Glomerular endothelial cell (primary cell): ENCODE results near the gene MAPKAPK5. TPM values are rescaled to one million over a fixed set of nuclear protein-coding genes. Genes with fewer than 3 reads are reported as not detected.
"Not testable (repeated sequence)": the region's sequence is repeated elsewhere in the genome, so short reads cannot be mapped to it uniquely, and the experiment has no call there.

Experiments used
- DNase-seq: peaks from one replicate; pipeline ENCODE4 v3.0.0-alpha.2; 2011; ENCODE audit warnings: low read depth, low spot score; ENCODE audit errors: extremely low read depth
- total RNA-seq: library from RNA; depleted of rRNA; stranded (reverse); fragments of >200 nt; gene quantifications from 2 replicates; pipeline ENCODE4 v1.2.3, GENCODE V29; 2015

Gene MAPKAPK5, protein sequence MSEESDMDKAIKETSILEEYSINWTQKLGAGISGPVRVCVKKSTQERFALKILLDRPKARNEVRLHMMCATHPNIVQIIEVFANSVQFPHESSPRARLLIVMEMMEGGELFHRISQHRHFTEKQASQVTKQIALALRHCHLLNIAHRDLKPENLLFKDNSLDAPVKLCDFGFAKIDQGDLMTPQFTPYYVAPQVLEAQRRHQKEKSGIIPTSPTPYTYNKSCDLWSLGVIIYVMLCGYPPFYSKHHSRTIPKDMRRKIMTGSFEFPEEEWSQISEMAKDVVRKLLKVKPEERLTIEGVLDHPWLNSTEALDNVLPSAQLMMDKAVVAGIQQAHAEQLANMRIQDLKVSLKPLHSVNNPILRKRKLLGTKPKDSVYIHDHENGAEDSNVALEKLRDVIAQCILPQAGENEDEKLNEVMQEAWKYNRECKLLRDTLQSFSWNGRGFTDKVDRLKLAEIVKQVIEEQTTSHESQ
- total RNA-seq: 32.7 and 40.4 TPM in 2 replicates

DNA sequence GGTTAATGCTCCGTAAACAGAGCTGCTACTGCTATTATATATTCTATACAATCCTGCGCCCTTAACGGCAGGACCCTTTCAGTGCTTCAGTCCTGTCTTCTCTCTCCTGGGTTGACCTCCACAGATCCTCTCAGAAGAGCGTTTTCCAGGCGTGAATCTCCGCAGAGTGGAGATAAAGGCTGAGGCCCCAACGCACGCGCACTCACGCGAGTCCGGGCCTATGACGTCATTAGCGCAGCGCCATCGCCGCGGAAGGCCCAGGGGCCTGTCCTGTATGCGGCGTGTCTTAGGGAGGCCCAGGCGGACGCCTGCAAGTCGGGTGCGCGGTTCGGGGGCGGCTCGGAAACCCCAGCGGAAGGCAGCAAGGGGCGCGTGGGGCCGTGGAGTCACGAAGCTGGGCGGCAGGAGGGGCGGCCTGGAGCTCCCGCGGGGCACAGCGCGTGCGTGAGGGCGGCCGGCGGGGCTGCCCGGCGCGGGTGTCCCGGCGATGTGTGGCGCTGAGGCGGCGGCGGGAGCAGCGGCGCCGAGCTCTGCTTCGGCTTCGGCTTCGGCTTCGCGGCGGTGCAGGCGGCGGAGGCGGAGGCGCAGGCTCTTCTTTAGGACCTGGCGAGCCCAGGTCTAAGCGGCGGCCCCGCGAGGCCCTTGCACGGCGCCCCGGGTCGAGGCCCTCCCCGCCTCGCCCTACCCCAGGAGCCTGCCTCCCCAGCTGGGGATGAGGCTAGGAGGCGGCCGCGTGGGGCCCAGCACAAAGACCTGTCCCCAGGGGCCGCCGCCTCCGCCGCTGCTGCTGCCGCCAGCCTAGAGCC lies at the start of gene MAPKAPK5:
TSS of gene MAPKAPK5 (plus strand) at position 479 of the 806 bp plus-strand sequence. CDS start 506 bp downstream, outside the sequence.
- peak; percentile 70 for DNase-seq

DNA sequence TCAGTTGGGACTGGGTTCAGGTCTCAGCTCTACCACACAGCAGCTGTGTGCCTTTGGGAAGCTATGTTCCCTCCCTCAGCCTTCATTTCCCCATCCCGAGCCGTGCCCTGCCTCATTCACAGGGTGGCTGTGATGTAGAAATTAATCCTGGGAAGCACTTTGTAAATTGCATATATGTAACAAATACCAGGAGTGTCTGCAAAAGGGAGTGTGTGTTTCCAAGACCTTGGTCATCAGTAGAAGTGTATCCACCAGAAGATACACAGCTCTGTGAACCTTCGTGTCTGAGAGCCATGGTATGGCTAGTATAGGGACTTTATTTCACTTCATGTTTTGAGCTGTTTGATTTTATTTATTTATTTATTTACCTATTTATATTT lies 49.2 kb upstream of the MAPKAPK5 start:
- DNase-seq: no peak

DNA sequence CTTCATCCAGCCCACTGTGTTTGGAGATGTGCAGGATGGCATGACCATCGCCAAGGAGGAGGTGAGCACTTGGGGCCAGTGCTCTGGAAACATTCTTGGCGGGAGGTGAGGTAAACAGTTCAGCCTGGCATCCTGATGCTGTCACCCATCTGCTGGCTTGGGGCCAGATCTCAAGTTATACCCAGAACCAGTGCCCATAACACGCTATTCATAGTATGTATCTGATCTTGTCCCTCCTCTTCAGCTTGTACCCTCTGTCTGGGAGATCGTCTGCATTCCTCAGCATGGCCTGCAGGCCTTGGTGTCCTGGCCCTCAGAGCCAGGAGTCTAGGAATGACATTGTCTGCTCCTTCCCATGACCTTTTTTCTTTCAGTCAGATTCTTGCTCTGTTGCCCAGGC lies 43.8 kb upstream of the MAPKAPK5 start:
- no peak for DNase-seq

DNA sequence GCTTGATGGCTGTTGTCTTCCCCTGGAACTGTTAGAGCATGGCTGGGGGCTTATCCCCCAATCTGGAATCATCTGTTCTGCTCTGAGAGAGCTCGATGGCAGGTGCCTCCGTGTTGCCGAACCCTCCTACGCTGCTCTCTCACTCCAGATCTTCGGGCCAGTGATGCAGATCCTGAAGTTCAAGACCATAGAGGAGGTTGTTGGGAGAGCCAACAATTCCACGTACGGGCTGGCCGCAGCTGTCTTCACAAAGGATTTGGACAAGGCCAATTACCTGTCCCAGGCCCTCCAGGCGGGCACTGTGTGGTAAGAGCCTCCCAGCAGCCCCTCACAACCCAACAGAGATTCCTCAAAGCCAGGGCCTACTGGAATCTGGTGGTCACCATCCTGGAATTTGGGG lies 42.3 kb upstream of the MAPKAPK5 start:
- no peak for DNase-seq

DNA sequence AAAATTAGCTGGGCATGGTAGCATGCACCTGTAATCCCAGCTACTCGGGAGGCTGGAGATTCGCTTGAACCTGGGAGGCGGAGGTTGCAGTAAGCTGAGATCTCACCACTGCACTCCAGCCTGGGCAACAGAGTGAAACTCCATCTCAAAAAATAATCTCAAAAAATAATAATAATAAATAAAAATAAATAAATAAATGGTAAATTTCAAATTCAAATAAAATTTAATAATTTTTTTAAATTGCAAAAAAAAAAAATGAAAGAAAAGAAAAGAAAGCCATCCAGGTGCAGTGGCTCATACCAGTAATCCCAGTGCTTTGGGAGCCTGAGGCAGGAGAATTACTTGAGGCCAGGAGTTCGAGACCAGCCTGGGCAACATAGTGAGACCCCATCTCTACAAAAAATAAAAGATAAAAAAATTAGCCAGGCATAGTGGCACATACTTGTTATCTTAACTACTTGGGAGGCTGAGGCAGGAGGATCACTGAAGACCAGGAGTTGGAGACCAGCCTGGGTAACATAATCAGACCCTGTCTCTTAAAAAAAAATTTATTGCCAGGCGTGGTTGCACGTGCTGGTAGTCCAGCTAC lies 38.9 kb upstream of the MAPKAPK5 start:
- no peak for DNase-seq

DNA sequence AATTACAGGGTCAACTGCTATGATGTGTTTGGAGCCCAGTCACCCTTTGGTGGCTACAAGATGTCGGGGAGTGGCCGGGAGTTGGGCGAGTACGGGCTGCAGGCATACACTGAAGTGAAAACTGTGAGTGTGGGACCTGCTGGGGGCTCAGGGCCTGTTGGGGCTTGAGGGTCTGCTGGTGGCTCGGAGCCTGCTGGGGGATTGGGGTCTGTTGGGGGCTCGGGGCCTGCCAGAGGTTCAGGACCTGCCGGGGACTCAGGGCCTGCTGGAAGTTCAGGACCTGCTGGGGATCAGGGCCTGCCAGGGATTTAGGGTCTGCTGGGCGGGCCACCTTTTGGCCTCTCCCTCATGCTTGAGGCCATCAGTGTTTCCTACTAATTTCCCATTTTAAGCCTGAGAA lies 38.2 kb upstream of the MAPKAPK5 start:
- DNase-seq: no peak

DNA sequence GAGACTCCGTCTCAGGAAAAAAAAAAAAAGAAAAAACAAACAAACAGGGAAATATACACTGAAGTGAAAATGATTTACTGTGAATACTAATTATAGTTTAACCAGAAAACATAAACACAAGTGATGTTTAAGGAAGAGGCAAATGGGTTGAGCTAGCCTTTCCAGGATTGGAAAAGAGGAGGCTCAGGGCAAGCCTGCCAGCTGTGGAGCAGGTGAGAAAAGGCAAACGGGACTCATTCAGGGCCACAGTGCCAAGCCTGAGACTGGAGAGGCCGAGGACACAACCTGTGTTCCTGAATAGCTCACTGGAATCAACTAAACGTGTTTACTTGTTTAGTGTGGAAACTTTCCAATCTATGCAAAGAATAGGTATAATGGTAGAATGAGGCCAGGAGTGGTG lies 35.7 kb upstream of the MAPKAPK5 start:
- no peak for DNase-seq

DNA sequence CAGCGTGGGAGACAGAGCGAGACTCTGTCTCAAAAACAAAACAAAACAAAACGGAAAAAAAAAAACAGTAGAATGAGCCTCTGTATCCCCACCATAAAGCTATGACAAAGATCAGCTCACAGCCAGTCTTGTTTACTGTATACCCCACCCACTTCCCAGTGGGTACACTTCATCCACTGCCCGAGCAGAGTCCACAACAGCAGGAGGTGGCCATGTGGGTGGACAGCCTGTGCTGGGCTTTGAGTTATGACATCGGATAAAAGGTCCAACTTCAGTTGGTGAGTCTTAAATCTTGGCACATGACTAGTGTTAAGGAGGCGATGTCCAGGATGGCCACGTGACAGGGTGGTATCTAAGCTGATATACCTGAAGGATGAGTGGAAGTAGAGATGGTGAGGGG lies 34.8 kb upstream of the MAPKAPK5 start:
- DNase-seq: no peak

DNA sequence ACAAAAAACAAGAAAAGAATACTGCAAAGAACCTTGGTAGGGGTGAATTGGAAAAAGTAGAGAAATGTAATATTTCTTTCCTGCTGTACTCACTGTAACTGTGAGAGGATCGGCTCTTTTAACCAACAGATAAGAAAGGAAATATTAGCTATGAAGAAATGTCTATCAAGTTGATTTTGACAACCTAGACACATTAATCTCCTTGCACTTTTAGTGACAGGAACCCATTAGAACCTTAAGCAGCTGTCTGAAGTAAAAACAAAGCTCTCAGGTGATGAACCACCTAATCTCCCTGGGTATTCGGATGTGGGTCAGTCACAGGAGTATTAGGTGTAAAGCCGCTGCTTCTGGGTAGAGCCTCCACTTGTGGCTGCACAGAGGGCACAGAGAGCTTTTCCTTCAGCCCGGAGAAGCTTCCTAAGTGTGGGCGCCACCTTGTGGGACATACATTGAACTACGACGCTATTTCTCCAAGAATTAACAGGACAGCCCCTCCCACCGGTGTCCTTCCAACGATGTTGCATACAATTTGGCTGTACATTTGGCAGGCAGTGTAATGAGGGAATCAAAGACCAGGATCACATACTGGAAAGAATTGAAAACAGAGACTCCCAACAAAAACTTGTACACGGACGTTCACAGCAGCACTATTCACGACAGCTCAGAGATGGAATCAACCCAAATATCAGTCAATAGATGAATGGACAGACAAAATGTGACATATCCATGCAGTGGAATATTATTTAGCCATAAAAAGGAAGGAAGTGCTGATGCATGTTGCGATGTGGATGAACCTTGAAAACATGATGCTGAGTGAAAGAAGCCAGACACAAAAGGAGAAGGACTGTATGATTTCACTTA lies 28.9 kb upstream of the MAPKAPK5 start:
- DNase-seq: peak; percentile 61

DNA sequence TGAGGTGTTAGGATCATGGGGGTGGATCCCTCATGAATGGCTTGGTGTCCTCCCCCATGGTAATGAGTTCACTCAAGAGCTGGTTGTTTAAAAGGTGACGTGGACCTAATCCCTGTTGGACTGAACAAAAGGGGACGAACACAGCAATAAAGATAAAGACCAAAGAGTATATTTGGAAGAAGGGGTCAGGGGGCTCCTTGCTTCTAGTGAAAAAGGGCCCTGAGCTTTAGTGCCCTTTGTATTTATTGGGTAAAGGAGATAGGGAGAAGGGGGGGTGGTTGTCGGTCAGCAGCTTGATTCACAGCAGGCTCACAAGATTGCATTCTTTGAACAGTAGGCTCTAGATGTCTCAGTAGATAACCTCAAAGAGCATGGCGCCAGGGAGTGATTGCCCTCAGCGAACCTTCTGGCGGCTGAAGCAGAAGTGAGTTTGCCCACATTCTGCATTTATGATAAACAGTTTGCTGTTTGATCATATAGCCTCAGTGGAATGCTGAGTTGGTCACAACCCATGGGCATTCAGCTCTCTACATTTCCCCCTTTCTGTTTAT lies 25.9 kb upstream of the MAPKAPK5 start:
- DNase-seq: no peak

DNA sequence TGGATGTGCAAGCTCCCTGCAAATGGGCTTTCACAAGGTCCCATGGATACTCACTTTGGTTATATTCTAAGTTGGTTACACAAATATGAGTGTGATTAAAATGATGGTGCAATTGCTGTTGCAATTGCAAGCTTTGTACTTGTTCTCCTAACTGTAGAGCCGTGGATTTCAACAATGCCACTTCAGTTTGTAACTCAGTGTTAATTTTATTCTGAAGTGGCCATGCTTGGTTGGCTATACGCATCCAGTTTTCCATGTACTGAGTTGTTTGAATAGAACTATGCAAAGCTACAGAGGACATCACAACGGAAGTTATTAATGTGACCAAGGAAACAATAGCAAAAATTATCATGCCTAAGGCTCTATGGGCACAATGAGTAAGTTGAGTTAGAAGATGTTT lies 25.1 kb upstream of the MAPKAPK5 start:
- not testable (repeated sequence) for DNase-seq

DNA sequence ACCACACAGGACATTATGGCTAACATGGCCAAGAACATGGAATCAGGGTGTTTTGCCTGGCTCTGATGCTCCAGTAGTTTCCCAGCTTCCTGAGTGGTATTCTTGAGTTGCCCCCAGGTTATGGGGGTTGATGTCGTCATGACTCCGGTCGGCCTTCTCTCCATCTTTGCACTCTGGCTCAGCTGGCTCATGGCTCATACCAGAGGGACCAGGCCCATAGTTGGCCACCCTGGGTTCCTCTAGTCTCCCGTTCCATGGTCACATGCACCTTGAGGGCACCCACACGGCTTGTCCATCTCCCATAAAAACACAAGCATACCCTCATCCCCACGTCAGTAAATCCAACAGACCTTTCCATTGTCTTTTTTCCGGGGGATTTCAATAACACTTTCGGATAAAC lies 23.7 kb upstream of the MAPKAPK5 start:
- no peak for DNase-seq

DNA sequence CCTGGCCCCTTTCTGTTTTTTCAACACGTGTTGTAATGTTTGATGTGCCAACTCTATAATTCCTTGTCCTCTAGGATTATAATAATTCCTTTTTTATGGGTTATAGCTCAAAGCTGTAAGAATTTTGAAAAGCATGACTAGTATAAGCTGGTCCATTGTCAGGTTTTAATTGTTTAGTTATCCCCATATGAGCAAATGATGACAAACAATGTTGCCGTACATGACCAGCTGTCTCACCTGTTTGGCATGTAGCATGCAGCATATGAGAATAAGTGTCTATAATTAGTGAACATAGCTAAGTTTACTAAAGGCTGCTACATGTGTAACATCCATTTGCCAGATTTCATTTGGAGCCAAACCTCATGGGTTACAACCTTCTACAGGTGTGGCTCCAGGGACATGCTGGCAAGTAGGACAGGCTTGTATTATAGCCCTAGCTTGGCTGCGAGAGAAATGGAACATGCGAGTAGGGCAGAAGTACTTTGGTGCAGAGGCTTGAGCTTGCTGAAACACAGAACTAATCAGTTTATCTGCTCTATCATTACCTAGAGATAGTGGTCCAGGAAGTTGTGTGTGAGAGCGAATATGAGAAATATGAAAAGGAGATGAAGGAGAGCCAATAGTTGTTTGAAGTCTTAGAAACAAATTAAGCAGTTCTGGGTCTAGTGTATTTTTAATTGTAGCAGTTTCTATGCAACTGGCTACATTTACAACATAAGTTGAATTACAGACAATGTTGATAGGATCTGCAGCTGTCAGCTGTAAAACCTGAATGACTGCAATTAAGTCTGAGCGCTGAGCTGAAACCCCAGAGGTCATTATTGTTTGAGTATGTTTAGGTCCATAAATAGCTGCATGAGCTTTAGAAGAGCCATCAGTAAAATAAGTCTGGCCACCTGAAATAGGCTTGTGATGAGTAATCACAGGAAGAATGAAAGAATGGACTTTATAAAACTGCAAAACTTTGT lies 22.6 kb upstream of the MAPKAPK5 start:
- no peak for DNase-seq

DNA sequence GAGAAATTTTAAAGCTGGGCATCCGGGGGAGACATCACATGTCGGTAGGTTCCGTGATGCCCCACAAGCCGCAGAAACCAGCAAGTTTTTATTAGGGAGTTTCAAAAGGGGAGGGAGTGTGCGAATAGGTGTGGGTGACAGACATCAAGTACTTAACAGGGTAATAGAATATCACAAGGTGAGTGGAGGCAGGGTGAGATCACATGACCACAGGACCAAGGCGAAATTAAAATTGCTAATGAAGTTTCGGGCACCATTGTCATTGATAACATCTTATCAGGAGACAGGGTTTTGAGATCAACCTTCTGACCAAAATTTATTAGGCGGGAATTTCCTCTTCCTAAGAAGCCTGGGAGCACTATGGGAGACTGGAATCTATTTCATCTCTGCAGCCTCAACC lies 21.2 kb upstream of the MAPKAPK5 start:
- not testable (repeated sequence) for DNase-seq

DNA sequence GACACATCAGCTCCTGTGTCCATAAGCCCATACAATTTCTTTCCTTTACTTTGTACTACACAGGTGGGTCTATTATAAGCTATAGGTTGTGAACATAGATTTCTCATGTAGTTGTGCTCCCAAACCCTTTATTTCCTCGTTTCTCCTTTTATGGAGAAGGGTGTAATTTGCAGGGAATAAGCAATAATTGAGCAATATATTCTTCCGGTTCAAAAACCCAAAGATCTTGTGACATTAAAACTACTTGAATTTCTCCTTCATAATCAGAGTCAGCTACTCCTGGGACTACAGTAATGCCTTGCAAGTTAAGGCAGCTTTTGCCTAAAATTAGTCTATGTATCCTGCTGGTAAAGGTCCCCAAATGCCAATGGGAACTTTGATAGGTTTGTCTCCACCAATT lies 19.1 kb upstream of the MAPKAPK5 start:
- DNase-seq: no peak

DNA sequence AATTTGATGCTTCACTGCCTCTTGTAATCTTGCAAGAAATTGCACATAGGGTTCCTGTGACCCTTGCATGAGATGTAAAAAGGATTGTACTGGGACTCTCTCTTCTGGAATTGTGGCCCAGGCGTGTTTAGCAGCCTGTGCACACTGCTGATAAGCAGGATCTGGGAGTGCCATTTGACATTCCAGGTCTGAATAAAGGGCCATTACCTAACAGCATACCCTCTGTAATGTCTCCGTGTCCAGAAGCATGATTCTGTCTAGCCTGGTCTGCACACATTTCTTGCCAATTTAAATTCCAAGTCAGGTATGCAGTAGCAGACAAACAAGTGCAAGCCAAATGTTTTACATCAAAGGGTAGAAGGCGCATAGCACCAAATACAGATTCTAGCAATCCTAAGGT lies 18.1 kb upstream of the MAPKAPK5 start:
- no peak for DNase-seq

DNA sequence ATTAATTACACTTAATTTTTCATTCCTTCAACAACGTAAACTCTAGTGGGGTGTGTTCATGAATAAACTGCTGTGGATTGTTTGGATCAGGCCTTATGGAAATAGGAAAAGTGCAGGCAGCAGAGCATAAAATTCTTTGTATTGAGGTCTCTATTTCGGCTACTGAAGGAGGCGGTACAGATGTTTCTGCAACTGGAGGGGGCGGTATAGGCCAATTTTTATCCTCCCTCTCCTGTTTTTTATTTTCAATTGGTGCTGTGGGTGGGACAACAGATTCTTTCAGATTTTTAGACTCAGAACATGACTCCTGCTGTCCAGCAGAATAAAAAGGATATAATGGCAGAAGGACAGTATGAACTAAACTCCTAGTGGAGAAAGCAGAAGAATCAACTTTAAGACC lies 17.7 kb upstream of the MAPKAPK5 start:
- DNase-seq: not testable (repeated sequence)

DNA sequence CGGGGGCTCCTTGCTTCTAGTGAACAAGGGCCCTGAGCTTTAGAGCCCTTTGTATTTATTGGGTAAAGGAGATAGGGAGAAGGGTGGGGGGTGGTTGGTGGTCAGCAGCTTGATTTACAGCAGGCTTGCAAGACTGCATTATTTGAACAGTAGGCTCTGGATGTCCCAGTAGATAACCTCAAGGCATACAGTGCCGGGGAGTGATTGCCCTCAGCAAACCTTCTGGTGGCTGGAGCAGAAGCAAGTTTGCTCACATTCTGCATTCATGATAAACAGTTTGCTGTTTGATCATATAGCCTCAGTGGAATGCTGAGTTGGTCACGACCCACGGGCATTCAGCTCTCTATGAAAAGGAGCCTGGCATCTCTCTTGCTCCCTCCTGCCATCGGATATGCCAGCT lies 16.5 kb upstream of the MAPKAPK5 start:
- no peak for DNase-seq

DNA sequence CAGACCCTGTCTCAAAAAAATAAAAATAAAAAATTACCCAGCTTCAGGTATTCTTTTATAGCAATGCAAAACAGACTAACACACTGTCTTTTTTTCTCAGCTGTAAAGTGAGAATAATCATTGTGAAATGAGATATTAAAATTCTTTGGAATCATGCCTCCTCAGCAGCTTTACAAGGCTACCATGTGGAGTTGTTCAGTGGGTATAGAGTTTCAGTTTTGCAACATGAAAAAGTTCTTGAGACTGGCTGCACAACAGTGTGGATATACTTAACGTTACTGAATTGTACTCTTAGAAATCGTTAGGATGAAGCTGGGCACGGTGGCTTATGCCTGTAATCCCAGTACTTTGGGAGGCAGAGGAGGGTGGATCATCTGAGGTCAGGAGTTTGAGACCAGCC lies 15.7 kb upstream of the MAPKAPK5 start:
- no peak for DNase-seq
